22Rv1 (cell line): ENCODE measurements around the gene COL8A1.

ENCODE experiments used
- H3K27ac ChIP-seq: fragments of 450-650 bp; 2 replicates; pipeline ENCODE4 v1.5.1; 2017
- CTCF ChIP-seq: fragments of 450-650 bp; IDR thresholded peaks from 2 replicates; pipeline ENCODE4 v1.5.1; 2017; ENCODE audit warnings: mild to moderate bottlenecking
- ZFX ChIP-seq: fragments of 450-650 bp; IDR thresholded peaks from 2 replicates; pipeline ENCODE4 v1.6.1; 2017; ENCODE audit warnings: antibody characterized with exemption, borderline replicate concordance

COL8A1 gene

GRCh38 chr3:99774467-99774866, 136.1 kb downstream of the COL8A1 start:
- TF ChIP-seq CTCF (no peak), ZFX (no peak)
- H3K27ac ChIP-seq: no peak overlapping the region

DNA sequence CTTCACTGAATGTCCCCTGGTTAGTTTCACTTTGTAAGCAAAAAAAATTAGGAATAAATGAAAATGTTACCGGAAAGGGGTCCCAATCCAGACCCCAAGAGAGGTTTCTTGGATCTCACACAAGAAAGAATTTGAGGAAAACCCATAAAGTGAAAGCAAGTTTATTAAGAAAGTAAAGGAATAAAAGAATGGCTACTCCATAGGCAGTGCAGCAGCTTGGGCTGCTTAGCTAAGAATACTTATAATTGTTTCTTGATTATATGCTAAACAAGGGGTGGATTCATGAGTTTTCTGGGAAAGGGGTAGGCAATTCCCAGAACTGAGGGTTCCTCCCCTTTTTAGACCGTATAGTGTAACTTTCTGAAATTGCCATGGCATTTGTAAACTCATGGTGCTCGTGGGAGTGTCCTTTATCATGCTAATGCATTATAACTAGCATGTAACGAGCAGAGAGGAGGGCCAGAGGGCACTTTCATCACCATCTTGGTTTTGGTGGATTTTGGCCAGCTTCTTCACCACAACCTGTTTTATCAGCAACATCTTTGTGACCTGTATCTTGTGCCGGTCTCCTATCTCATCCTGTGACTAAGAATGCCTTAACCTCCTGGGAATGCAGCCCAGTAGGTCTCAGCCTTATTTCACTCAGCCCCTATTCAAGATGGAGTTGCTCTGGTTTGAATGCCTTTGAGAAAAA, 138.3 kb downstream of the COL8A1 start:
- H3K27ac ChIP-seq: no peak overlapping the region
- TF ChIP-seq CTCF (no peak), ZFX (no peak)

- no peak for TF ChIP-seq ZFX
- TF ChIP-seq CTCF: no peak
These were observed 138.8 kb downstream of the COL8A1 start for GRCh38 chr3:99777210-99777549.

GRCh38 chr3:99777708-99778107, 139.3 kb downstream of the COL8A1 start:
- H3K27ac ChIP-seq: no peak overlapping the region
- TF ChIP-seq ZFX (no peak), CTCF (no peak)

More at GRCh38 chr3:99777210-99777549, 138.8 kb downstream of the COL8A1 start:
- no peak overlapping the region for H3K27ac ChIP-seq

- no peak overlapping the region for H3K27ac ChIP-seq
These were observed 142.4 kb downstream of the COL8A1 start for GRCh38 chr3:99780749-99781148.

DNA sequence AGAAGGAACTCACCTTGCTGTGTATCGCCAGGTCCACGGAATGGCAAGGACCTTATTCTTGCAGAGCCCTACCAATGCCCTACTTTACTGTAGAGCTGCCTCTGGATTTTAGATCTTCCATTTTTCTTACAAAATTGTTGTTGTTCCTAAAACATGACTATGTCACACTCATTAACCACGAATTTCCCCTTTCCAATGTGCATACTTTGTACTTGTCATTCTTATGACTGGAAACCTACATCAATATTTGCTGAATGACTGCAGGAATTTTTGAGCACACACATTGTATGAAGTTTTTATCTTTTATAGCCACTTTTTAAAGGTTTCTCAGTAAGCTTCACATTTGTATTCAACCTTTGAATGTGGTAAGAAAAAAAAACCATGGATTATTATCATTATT, 143.4 kb downstream of the COL8A1 start:
- no peak overlapping the region for H3K27ac ChIP-seq
- TF ChIP-seq ZFX: no peak
- TF ChIP-seq CTCF: no peak

More at GRCh38 chr3:99780749-99781148, 142.4 kb downstream of the COL8A1 start:
- no peak for TF ChIP-seq CTCF
- no peak for TF ChIP-seq ZFX

DNA sequence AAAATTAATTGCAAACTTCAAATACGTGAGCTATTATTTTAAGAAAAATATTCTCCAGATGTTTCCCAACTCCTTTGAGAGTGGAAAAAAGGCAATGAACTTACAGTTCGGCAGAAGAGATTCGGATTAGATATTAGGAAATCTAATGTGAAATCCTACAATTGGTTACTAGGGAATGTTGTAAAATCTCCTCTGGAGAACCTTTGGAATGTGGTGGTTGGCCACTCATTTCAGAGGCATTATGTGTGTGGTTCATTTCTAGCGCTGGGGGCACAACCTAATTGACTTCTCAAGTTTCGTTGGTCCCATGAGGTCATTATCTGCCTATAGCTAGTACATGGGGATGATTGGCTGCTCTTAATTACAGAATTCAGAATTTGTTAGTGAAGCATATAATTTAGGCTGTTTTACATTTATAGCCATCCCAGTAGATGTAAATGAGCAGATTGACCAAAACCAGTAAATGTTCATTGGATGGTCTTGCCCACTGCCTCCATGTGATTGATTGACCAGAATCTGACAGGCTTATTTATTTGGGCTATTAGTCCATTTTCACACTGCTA, 144.7 kb downstream of the COL8A1 start:
- H3K27ac ChIP-seq: no peak overlapping the region
- TF ChIP-seq CTCF (no peak), ZFX (no peak)
